HG02852 (cell line): ENCODE results near the gene PTPN14.

Source experiments
- ATAC-seq: cut with Tn5 transposase; IDR thresholded peaks from one replicate; pipeline ENCODE4 v1.9.1; 2021; ENCODE audit warnings: mild to moderate bottlenecking, moderate library complexity; ENCODE audit not compliant: unreplicated experiment

The PTPN14 gene

GRCh38 chr1:214569357-214570004 is 18.1 kb upstream of the PTPN14 start:
- ATAC-seq: no peak

GRCh38 chr1:214568328-214568727 is 16.9 kb upstream of the PTPN14 start:
- no peak for ATAC-seq

GRCh38 chr1:214567481-214567980 is 16.1 kb upstream of the PTPN14 start:
- ATAC-seq: no peak

GRCh38 chr1:214566158-214567104 is 15.0 kb upstream of the PTPN14 start:
- ATAC-seq: no peak

GRCh38 chr1:214565310-214565709 is 13.9 kb upstream of the PTPN14 start:
- ATAC-seq: no peak

- no peak for ATAC-seq
Observed at GRCh38 chr1:214563881-214564280, 12.5 kb upstream of the PTPN14 start.

GRCh38 chr1:214557952-214558735 is 6.7 kb upstream of the PTPN14 start:
- no peak for ATAC-seq

GRCh38 chr1:214553142-214553710 is 1.8 kb upstream of the PTPN14 start:
- ATAC-seq: no peak

- no peak for ATAC-seq
Observed at GRCh38 chr1:214552174-214552608, 789 bp upstream of the PTPN14 start.

- no peak for ATAC-seq
Observed at GRCh38 chr1:214550857-214551435, 456 bp downstream of the PTPN14 start.

- no peak for ATAC-seq
Observed at GRCh38 chr1:214550013-214550856, 1.2 kb downstream of the PTPN14 start.

- no peak for ATAC-seq
Observed at GRCh38 chr1:214549604-214550003, 1.8 kb downstream of the PTPN14 start.

GRCh38 chr1:214548988-214549387 is 2.4 kb downstream of the PTPN14 start:
- ATAC-seq: no peak

- ATAC-seq: no peak
Observed at GRCh38 chr1:214548271-214548670, 3.1 kb downstream of the PTPN14 start.

- ATAC-seq: no peak
Observed at GRCh38 chr1:214547747-214548146, 3.7 kb downstream of the PTPN14 start.

- ATAC-seq: no peak
Observed at GRCh38 chr1:214546886-214547641, 4.3 kb downstream of the PTPN14 start.

- ATAC-seq: no peak
Observed at GRCh38 chr1:214546084-214546483, 5.3 kb downstream of the PTPN14 start.

- no peak for ATAC-seq
Observed at GRCh38 chr1:214545293-214545692, 6.1 kb downstream of the PTPN14 start.

- no peak for ATAC-seq
Observed at GRCh38 chr1:214544791-214545190, 6.6 kb downstream of the PTPN14 start.
